Measurements from ENCODE around the gene PDPN.

PDPN gene

DNA sequence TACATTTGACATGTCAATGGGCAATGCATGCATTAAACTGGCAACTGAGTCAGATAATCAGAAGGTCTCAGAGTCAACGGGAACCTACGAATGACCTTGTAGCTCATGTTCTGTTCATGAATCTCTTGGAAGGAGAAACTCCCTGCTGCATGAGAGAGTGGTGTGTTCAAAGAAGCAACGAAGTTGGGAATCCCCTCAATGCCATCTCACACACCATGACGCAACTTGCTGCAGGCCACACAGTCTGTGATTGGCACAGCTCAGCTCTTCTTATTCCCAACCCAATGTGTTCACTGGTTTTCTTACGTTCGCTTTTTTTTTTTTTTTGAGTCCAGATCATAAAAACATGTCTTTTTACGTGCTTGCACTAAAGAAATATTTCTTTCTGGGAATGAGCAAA lies 62.9 kb downstream of the PDPN start:
- no peak for TF ChIP-seq CTCF (IDR thresholded peaks at IDR 0.05)
- Histone ChIP-seq H3K4me3 (no peak overlapping the region), H3K27ac (no peak overlapping the region)
- DNase-seq (ENCODE audit: low spot score): no peak

DNA sequence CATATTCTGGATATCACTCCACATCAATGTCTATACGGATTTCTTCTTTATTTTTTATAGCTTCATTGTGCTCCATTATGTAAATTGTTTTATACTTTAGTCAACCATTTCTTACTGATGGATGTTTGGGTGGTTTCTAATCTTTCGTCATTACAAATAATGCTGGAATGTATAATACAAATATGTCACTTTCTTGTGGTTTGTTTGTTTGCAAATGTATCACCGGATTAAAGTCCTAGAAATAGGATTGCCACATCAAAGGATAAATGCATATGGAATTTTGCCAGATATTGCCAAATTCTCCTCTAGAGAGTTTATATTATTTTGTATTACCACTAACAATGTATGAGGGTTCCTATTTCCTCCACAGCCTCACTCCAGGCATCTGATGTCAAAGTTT lies 67.6 kb downstream of the PDPN start:
- no peak overlapping the region for H3K4me3 ChIP-seq
- TF ChIP-seq CTCF (IDR thresholded peaks at IDR 0.05): no peak
- no peak for DNase-seq (ENCODE audit: low spot score)

GRCh38 chr1:13652238-13652637 lies 68.6 kb downstream of the PDPN start:
- DNase-seq (ENCODE audit: low spot score): no peak

More for the DNA sequence above, 67.6 kb downstream of the PDPN start:
- H3K27ac ChIP-seq: no peak overlapping the region

DNA sequence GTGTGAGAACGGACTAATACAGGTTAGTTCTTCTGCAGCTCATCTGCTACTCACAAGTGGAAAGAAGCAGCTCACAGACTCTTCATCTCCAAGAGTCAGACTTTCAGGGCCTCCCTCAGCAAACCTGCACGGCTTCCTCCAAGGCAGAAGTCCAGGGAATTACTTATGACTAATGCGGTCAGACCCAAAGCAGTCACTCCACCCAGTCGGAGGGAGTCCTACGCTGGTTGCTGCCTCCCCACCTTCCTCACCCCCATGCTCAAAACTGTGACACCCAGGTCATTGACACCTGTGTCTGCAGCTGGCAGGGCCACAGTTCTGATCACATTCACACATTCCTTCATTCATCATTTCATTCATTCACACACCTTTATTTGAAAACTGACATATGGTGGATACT lies 77.9 kb downstream of the PDPN start:
- Histone ChIP-seq H3K4me3 (no peak overlapping the region), H3K27ac (no peak overlapping the region)
- no peak for DNase-seq (ENCODE audit: low spot score)
- no peak for TF ChIP-seq CTCF (IDR thresholded peaks at IDR 0.05)

More at GRCh38 chr1:13652238-13652637, 68.6 kb downstream of the PDPN start:
- TF ChIP-seq CTCF (IDR thresholded peaks at IDR 0.05): no peak
- Histone ChIP-seq H3K27ac (no peak overlapping the region), H3K4me3 (no peak overlapping the region)

GRCh38 chr1:13662493-13662892 lies 78.9 kb downstream of the PDPN start:
- TF ChIP-seq CTCF (IDR thresholded peaks at IDR 0.05): no peak
- Histone ChIP-seq H3K4me3 (no peak overlapping the region), H3K27ac (no peak overlapping the region)
- DNase-seq (ENCODE audit: low spot score): no peak

DNA sequence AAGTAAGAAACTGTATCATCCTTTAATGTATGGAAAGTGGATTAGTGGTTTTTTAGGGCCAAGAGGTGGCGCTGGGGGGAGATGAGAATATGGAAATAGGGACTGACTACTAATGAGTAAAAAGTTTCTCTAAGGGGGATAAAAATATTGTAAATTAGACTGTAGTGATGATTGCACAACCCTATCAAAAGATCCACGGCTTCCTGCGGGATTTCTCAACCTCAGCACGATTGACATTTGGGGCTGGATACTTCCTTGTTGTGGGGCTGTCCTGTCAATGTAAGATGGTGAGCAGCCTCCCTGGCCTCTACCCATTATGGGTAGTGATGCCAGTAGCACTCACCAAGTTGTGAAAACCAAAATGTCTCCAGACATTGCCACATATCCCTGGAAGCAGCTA lies 80.3 kb downstream of the PDPN start:
- no peak for TF ChIP-seq CTCF (IDR thresholded peaks at IDR 0.05)
- no peak overlapping the region for H3K4me3 ChIP-seq
- DNase-seq (ENCODE audit: low spot score): no peak

DNA sequence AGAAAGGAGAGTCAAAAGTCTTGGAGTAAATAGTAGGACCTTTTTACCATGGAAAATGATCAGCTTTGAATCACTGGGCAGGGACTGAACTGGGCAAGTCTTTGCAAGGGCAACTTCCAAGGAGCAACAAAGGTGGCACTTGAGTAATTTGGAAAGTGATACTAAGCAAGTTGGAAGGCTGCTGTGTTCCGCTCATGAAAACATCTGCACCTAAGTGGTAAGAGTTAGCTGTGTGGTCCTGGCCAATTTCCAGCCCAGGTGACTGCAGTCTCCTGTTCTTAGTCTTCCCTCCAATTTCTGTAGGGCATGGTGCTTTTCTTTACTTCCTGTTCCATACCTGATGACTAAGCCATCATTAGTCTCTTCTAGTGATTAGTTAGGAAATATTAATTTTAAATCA lies 80.8 kb downstream of the PDPN start:
- TF ChIP-seq CTCF (IDR thresholded peaks at IDR 0.05): no peak
- Histone ChIP-seq H3K27ac (no peak overlapping the region), H3K4me3 (no peak overlapping the region)
- no peak for DNase-seq (ENCODE audit: low spot score)

More for the DNA sequence above, 80.3 kb downstream of the PDPN start:
- no peak overlapping the region for H3K27ac ChIP-seq
